Endothelial cell of umbilical vein (primary cell): ENCODE results near the gene PIK3C3. TPM values are rescaled to one million over a fixed set of nuclear protein-coding genes. Genes with fewer than 3 reads are reported as not detected.

ENCODE experiments used
- BruUV-seq: library from RNA; stranded (reverse); fragments of 400-500 nt; replicated peaks from 2 replicates; lab custom pipeline; 2021; lab: Mats Ljungman, UMichigan
- CTCF ChIA-PET: fragments of 300-600, 350-600 bp; sonication (Branson Sonifier 250); formaldehyde crosslinking; loops from one replicate; lab custom pipeline; 2021; ENCODE audit warnings: antibody characterized with exemption, inconsistent platforms; lab: Charles Lee
- POLR2A ChIA-PET: fragments of 300-600, 350-600 bp; sonication (Branson Sonifier 250); formaldehyde crosslinking; loops from one replicate; lab custom pipeline; 2021; ENCODE audit warnings: antibody characterized with exemption, inconsistent platforms; lab: Charles Lee
- DNase-seq: peaks from one replicate; pipeline ENCODE4 v3.0.0-alpha.2; 2011; ENCODE audit warnings: low read depth, low spot score
- FAIRE-seq: peaks from 2 replicates; lab custom pipeline; 2011; peaks lifted over from hg19 to GRCh38; lab: Jason Lieb, UNC
- H2AFZ ChIP-seq: 2 replicates; pipeline ENCODE4 v1.6.0; 2012; ENCODE audit warnings: low read depth, low read length, control low read depth, inconsistent platforms
- H3K27ac ChIP-seq: 2 replicates; pipeline ENCODE4 v1.5.1; 2011; ENCODE audit warnings: low read depth, mild to moderate bottlenecking, control low read depth, low read length, moderate library complexity; ENCODE audit not compliant: insufficient read depth
- H3K27me3 ChIP-seq, 2 experiments: 2 replicates each; pipeline versions ENCODE4 v1.6.0 to v1.6.1; 2011; ENCODE audit warnings: low read length in 2 of 2, mixed read lengths in 1 of 2; ENCODE audit not compliant: control insufficient read depth in 2 of 2, insufficient read depth in 2 of 2
- H3K36me3 ChIP-seq, 2 experiments: 2 replicates in 1 of 2; 3 replicates in 1 of 2; pipeline ENCODE4 v1.5.1; 2011; ENCODE audit warnings: low read length in 2 of 2, mild to moderate bottlenecking in 1 of 2, moderate library complexity in 1 of 2; ENCODE audit not compliant: control insufficient read depth in 2 of 2, insufficient read depth in 2 of 2; ENCODE audit errors: extremely low read depth in 1 of 2
- H3K4me1 ChIP-seq: 3 replicates; pipeline ENCODE4 v1.5.1; 2011; ENCODE audit warnings: mild to moderate bottlenecking, low read length; ENCODE audit not compliant: control insufficient read depth, insufficient read depth; ENCODE audit errors: extremely low read depth
- H3K4me2 ChIP-seq: 2 replicates; pipeline ENCODE4 v1.6.1; 2011; ENCODE audit warnings: low read length, control low read depth, mixed read lengths; ENCODE audit not compliant: insufficient read depth
- H3K4me3 ChIP-seq, 3 experiments: fragments of 200-600 bp in 1 of 3; sonication (generic), shearing (Covaris generic) in 1 of 3; replicated peaks in 1 of 3; 2 replicates each; pipeline ENCODE4 v1.5.1; 2011 to 2016; ENCODE audit warnings: control low read depth in 3 of 3, low read length in 3 of 3, mild to moderate bottlenecking in 2 of 3, inconsistent platforms in 1 of 3, low read depth in 1 of 3, moderate library complexity in 1 of 3; ENCODE audit not compliant: insufficient read depth in 1 of 3
- H3K79me2 ChIP-seq: 2 replicates; pipeline ENCODE4 v1.6.0; 2012; ENCODE audit warnings: low read length, inconsistent platforms; ENCODE audit not compliant: control insufficient read depth, insufficient read depth
- H3K9ac ChIP-seq: replicated peaks from 2 replicates; pipeline ENCODE3; 2011; ENCODE audit warnings: low read length, control low read depth; ENCODE audit not compliant: insufficient read depth; ENCODE audit errors: extremely low read depth
- H3K9me1 ChIP-seq: replicated peaks from 3 replicates; pipeline ENCODE4 v1.6.0; 2011; ENCODE audit warnings: mild to moderate bottlenecking, low read length; ENCODE audit not compliant: control insufficient read depth, insufficient read depth; ENCODE audit errors: extremely low read depth
- H3K9me3 ChIP-seq: replicated peaks from 2 replicates; pipeline ENCODE4 v1.5.1; 2012; ENCODE audit warnings: low read length, inconsistent platforms; ENCODE audit not compliant: control insufficient read depth, insufficient read depth
- H4K20me1 ChIP-seq: replicated peaks from 2 replicates; pipeline ENCODE3; 2011; ENCODE audit warnings: mild to moderate bottlenecking, low read length; ENCODE audit not compliant: control insufficient read depth, insufficient read depth; ENCODE audit errors: extremely low read depth
- EZH2 ChIP-seq: IDR thresholded peaks from 2 replicates; pipeline ENCODE4 v1.6.1; 2012; ENCODE audit warnings: borderline replicate concordance, low read depth, mild to moderate bottlenecking, moderate library complexity, low read length, inconsistent platforms; ENCODE audit not compliant: severe bottlenecking
- FOS ChIP-seq: IDR thresholded peaks from 2 replicates; pipeline ENCODE4 v1.6.1; 2011; ENCODE audit warnings: mild to moderate bottlenecking, low read length, moderate library complexity, borderline replicate concordance; ENCODE audit not compliant: insufficient read depth
- GATA2 ChIP-seq: IDR thresholded peaks from 2 replicates; pipeline ENCODE4 v1.7.0; 2011; ENCODE audit warnings: low read depth, mild to moderate bottlenecking, moderate library complexity, mixed read lengths, low read length; ENCODE audit not compliant: insufficient read length, insufficient read depth
- JUN ChIP-seq: IDR thresholded peaks from 2 replicates; pipeline ENCODE4 v1.6.1; 2011; ENCODE audit warnings: borderline replicate concordance, low read depth; ENCODE audit not compliant: insufficient read length, insufficient read depth
- MYC ChIP-seq: IDR thresholded peaks from one replicate; pipeline ENCODE4 v1.6.1; 2011; ENCODE audit warnings: mild to moderate bottlenecking, low read depth, low read length
- POLR2A ChIP-seq: IDR thresholded peaks from 2 replicates; pipeline ENCODE4 v1.6.1; 2012; ENCODE audit warnings: low read depth, mild to moderate bottlenecking, control low read depth, low read length
- POLR2AphosphoS5 ChIP-seq: IDR thresholded peaks from 2 replicates; pipeline ENCODE4 v1.6.1; 2012; ENCODE audit warnings: low read depth, mild to moderate bottlenecking, control low read depth, low read length, moderate library complexity; ENCODE audit not compliant: insufficient read depth
- dilution Hi-C: fragments of 300-500 bp; cut with MboI; formaldehyde crosslinking; loops from one replicate; pipeline ENCODE4 v1.15.0; 2019; ENCODE audit warnings: low sequenced_read_pairs; ENCODE audit not compliant: extremely low pct_ligation_motif_present
- intact Hi-C: fragments of 100-400 bp; cut with micrococcal nuclease; formaldehyde crosslinking; loops from one replicate; pipeline ENCODE4 v1.10.0; 2022
- polyA plus RNA-seq, 4 experiments: library from polyadenylated mRNA; depleted of rRNA in 3 of 4; stranded (reverse) in 3 of 4; unstranded in 1 of 4; fragments of >200 nt; gene quantifications; 2 replicates each; pipeline versions ENCODE4 v1.2.1 to v1.2.3, GENCODE V29; 2011 to 2012; ENCODE audit warnings: missing spikeins in 1 of 4
- total RNA-seq: library from RNA; stranded (reverse); gene quantifications from 2 replicates; pipeline ENCODE4 v1.2.3, GENCODE V29; 2021
- TF ChIP-seq, protein P1 (sequence below), 2 donors: IDR thresholded peaks; 1 replicate in 1 of 2; 2 replicates in 1 of 2; pipeline ENCODE4 v1.5.1; 2011; ENCODE audit warnings: low read length in 2 of 2, mild to moderate bottlenecking in 2 of 2, moderate library complexity in 2 of 2, control low read depth in 1 of 2, inconsistent platforms in 1 of 2, low read depth in 1 of 2; ENCODE audit not compliant: insufficient read depth in 1 of 2; ENCODE audit errors: extremely low read depth in 1 of 2
- TF ChIP-seq, protein P2 (sequence below): IDR thresholded peaks from 2 replicates; pipeline ENCODE4 v1.6.1; 2011; ENCODE audit not compliant: insufficient read depth, insufficient read length

Gene PIK3C3
- total and polyA plus RNA-seq, 2 donors (not counting 3 experiments of a cell fraction or from before 2014, with no cell fraction given) = 19.5 to 47.3 TPM

- DNase-seq = no peak
- no TSS peak for BruUV-seq
- H3K27ac ChIP-seq = no peak overlapping the region
- no peaks in the 10 kb centered on the region for H3K79me2 ChIP-seq
- H3K36me3 ChIP-seq = no peaks in the 10 kb centered on the region
- FAIRE-seq = no peak
- no peaks in the 10 kb centered on the region for H3K4me1 ChIP-seq
- no peaks in the 10 kb centered on the region for H4K20me1 ChIP-seq
- no peak overlapping the region for H3K9ac ChIP-seq
- dilution Hi-C loops (no loop called here), intact Hi-C loops (no loop called here)
- POLR2A ChIA-PET = no interaction called here
- no peak for TF ChIP-seq JUN
- TF ChIP-seq MYC = no peak
- no peak for TF ChIP-seq GATA2
- TF ChIP-seq POLR2A = no peak
- TF ChIP-seq, protein P1, sequence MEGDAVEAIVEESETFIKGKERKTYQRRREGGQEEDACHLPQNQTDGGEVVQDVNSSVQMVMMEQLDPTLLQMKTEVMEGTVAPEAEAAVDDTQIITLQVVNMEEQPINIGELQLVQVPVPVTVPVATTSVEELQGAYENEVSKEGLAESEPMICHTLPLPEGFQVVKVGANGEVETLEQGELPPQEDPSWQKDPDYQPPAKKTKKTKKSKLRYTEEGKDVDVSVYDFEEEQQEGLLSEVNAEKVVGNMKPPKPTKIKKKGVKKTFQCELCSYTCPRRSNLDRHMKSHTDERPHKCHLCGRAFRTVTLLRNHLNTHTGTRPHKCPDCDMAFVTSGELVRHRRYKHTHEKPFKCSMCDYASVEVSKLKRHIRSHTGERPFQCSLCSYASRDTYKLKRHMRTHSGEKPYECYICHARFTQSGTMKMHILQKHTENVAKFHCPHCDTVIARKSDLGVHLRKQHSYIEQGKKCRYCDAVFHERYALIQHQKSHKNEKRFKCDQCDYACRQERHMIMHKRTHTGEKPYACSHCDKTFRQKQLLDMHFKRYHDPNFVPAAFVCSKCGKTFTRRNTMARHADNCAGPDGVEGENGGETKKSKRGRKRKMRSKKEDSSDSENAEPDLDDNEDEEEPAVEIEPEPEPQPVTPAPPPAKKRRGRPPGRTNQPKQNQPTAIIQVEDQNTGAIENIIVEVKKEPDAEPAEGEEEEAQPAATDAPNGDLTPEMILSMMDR (IDR thresholded peaks at IDR 0.05; ENCODE audit: extremely low read depth in 1 of 2, insufficient read depth in 1 of 2, low read depth in 1 of 2, low read length in 2 of 2) = no peak
- TF ChIP-seq FOS = no peak
- TF ChIP-seq, protein P2, sequence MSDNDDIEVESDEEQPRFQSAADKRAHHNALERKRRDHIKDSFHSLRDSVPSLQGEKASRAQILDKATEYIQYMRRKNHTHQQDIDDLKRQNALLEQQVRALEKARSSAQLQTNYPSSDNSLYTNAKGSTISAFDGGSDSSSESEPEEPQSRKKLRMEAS = no peak
- no peak for TF ChIP-seq EZH2
- no peak for TF ChIP-seq POLR2AphosphoS5
- no peaks in the 10 kb centered on the region for H3K9me3 ChIP-seq
- no peaks in the 10 kb centered on the region for H3K27me3 ChIP-seq
- H3K9me1 ChIP-seq = no peaks in the 10 kb centered on the region
- H2AFZ ChIP-seq = no peak overlapping the region
- H3K4me3 ChIP-seq = no peak overlapping the region
- no peak overlapping the region for H3K4me2 ChIP-seq
- CTCF ChIA-PET = no interaction called here
Measured at GRCh38 chr18:41922841-41923240, 32.2 kb upstream of the PIK3C3 start.
